ENCODE results near the gene SMPD1. TPM values are rescaled to one million over a fixed set of nuclear protein-coding genes. Genes with fewer than 3 reads are reported as not detected.

The SMPD1 gene
- total RNA-seq, 1 experiment from 2014 or later = 4.5 TPM

GRCh38 chr11:6406370-6406769 is 16.1 kb downstream of the SMPD1 start:
- Histone ChIP-seq H3K4me2 (ENCODE audit: insufficient read depth, insufficient read length, low read length) (no peak overlapping the region), H3K23ac (ENCODE audit: insufficient read length, low read depth, low read length) (no peak overlapping the region), H2BK120ac (ENCODE audit: low read depth, low read length, poor library complexity, severe bottlenecking) (no peak overlapping the region), H3K9me3 (ENCODE audit: control insufficient read depth, low read depth, low read length) (no peaks in the 10 kb centered on the region), H2BK12ac (ENCODE audit: insufficient read length, low read depth, low read length) (no peak overlapping the region), H3T11ph (ENCODE audit: low read length) (no peak overlapping the region), H3K9ac (ENCODE audit: extremely low read depth, insufficient read length, low read length) (no peak overlapping the region), H4K5ac (ENCODE audit: insufficient read length, low read depth, low read length) (no peak overlapping the region), H2BK15ac (ENCODE audit: low read depth, low read length) (no peak overlapping the region), H2AFZ (ENCODE audit: low read length) (no peak overlapping the region), H3K56ac (ENCODE audit: insufficient read length, low read depth, low read length) (no peak overlapping the region), H3K4me1 (ENCODE audit: insufficient read depth, low read length) (no peaks in the 10 kb centered on the region), H3K18ac (ENCODE audit: insufficient read length, low read depth, low read length) (no peak overlapping the region), H4K8ac (replicated peaks; ENCODE audit: insufficient read length, low read depth, low read length) (no peak overlapping the region), H3K79me1 (ENCODE audit: insufficient read depth, low read depth, low read length, poor library complexity, severe bottlenecking) (no peaks in the 10 kb centered on the region), H4K20me1 (ENCODE audit: control insufficient read depth, insufficient read depth, insufficient read length) (no peaks in the 10 kb centered on the region), H3K27ac (ENCODE audit: insufficient read length, low read depth, low read length) (no peak overlapping the region), H4K91ac (ENCODE audit: insufficient read length, low read depth, low read length) (no peak overlapping the region), H3K23me2 (ENCODE audit: insufficient read length, low read depth, low read length, poor library complexity, severe bottlenecking) (no peaks in the 10 kb centered on the region), H2AK5ac (ENCODE audit: insufficient read length, low read length) (no peak overlapping the region), H3K14ac (ENCODE audit: insufficient read depth, low read length) (no peak overlapping the region), H3K4ac (ENCODE audit: low read depth, low read length) (no peak overlapping the region), H3K27me3 (ENCODE audit: insufficient read depth, low read length) (no peaks in the 10 kb centered on the region), H2BK5ac (ENCODE audit: insufficient read length, low read length) (no peak overlapping the region), H3K79me2 (ENCODE audit: insufficient read depth, low read length) (no peaks in the 10 kb centered on the region), H2BK20ac (ENCODE audit: low read depth, low read length, poor library complexity, severe bottlenecking) (no peak overlapping the region)
- DNase-seq = no peak
- H3K27me3 Mint-ChIP-seq (ENCODE audit: low read depth) = no peaks in the 10 kb centered on the region
- WGBS (ENCODE audit: extremely low coverage, insufficient read length, low lambda C conversion rate) = no CpG with 5 or more reads among the region's 2 CpGs
- H3K27ac Mint-ChIP-seq = peak overlapping the region in 1 of 3 experiments; percentile 2; a peak in 4 of 7 replicates
- H3K9me3 Mint-ChIP-seq = no peaks in the 10 kb centered on the region
- H3K4me1 Mint-ChIP-seq = peaks cover 7 to 23% of the 10 kb centered on the region in 2 experiments
- TF ChIP-seq CTCF (conservative IDR thresholded peaks at IDR 0.05) = no peak
- H3K4me3 Mint-ChIP-seq = no peak overlapping the region
- H3K36me3 Mint-ChIP-seq (ENCODE audit: insufficient read depth in 1 of 3, low read depth in 3 of 3) = peaks cover 0 to 10% (median 4%) of the 10 kb centered on the region in 3 experiments; a peak in 3 of 7 replicates

Data from H9 (cell line).